GM21528 (cell line): ENCODE measurements around the gene PPP1R9A.

Experiments
- ATAC-seq: cut with Tn5 transposase; IDR thresholded peaks from one replicate; pipeline ENCODE4 v1.9.1; 2021; ENCODE audit warnings: mild to moderate bottlenecking, moderate library complexity; ENCODE audit not compliant: unreplicated experiment, low FRiP score

Gene PPP1R9A

GRCh38 chr7:95026018-95026417 is 118.6 kb downstream of the PPP1R9A start:
- no peak for ATAC-seq

- ATAC-seq: no peak
Observed at GRCh38 chr7:95026421-95027072, 119.2 kb downstream of the PPP1R9A start.

GRCh38 chr7:95027234-95027872 is 120.0 kb downstream of the PPP1R9A start:
- no peak for ATAC-seq

- ATAC-seq: no peak
Observed at GRCh38 chr7:95028683-95029082, 121.3 kb downstream of the PPP1R9A start.

GRCh38 chr7:95035295-95035694 is 127.9 kb downstream of the PPP1R9A start:
- ATAC-seq: no peak

GRCh38 chr7:95041031-95041430 is 133.6 kb downstream of the PPP1R9A start:
- ATAC-seq: no peak

GRCh38 chr7:95045236-95045923 is 138.0 kb downstream of the PPP1R9A start:
- ATAC-seq: no peak

- ATAC-seq: no peak
Observed at GRCh38 chr7:95046494-95047240, 139.3 kb downstream of the PPP1R9A start.

- ATAC-seq: no peak
Observed at GRCh38 chr7:95047291-95047690, 139.9 kb downstream of the PPP1R9A start.

- ATAC-seq: no peak
Observed at GRCh38 chr7:95052566-95053094, 145.2 kb downstream of the PPP1R9A start.

GRCh38 chr7:95054386-95054785 is 147.0 kb downstream of the PPP1R9A start:
- no peak for ATAC-seq

GRCh38 chr7:95055295-95055694 is 147.9 kb downstream of the PPP1R9A start:
- ATAC-seq: no peak

- ATAC-seq: no peak
Observed at GRCh38 chr7:95056107-95056739, 148.8 kb downstream of the PPP1R9A start.

- no peak for ATAC-seq
Observed at GRCh38 chr7:95056901-95057300, 149.5 kb downstream of the PPP1R9A start.

GRCh38 chr7:95059842-95060313 is 152.5 kb downstream of the PPP1R9A start:
- no peak for ATAC-seq

GRCh38 chr7:95062901-95063300 is 155.5 kb downstream of the PPP1R9A start:
- no peak for ATAC-seq

- ATAC-seq: no peak
Observed at GRCh38 chr7:95066737-95067530, 159.5 kb downstream of the PPP1R9A start.

GRCh38 chr7:95088536-95089215 is 181.3 kb downstream of the PPP1R9A start:
- no peak for ATAC-seq
